T-helper 1 cell treated with Interleukin-12 subunit alpha and Interleukin-12 subunit beta and Interleukin-4 antibody, amounts not matched to agents 30 μg/mL and 1 μg/mL, for 36 hours (primary cell): ENCODE measurements around the gene WDR73.
"Not testable (repeated sequence)": the region's sequence is repeated elsewhere in the genome, so short reads cannot be mapped to it uniquely, and the experiment has no call there.

Experiments used
- H3K27ac Mint-ChIP-seq: one replicate; pipeline ENCODE4 v1.8.0; 2021; ENCODE audit warnings: mild to moderate bottlenecking, mixed read lengths
- H3K27me3 Mint-ChIP-seq: one replicate; pipeline ENCODE4 v1.8.0; 2021; ENCODE audit warnings: low read depth, mixed read lengths
- H3K36me3 Mint-ChIP-seq: one replicate; pipeline ENCODE4 v1.8.0; 2021; ENCODE audit warnings: low read depth, mixed read lengths
- H3K4me1 Mint-ChIP-seq: one replicate; pipeline ENCODE4 v1.8.0; 2021; ENCODE audit warnings: low read depth, mixed read lengths
- H3K4me3 Mint-ChIP-seq: one replicate; pipeline ENCODE4 v1.8.0; 2021; ENCODE audit warnings: mild to moderate bottlenecking, moderate library complexity, mixed read lengths
- H3K9me3 Mint-ChIP-seq: one replicate; pipeline ENCODE4 v1.8.0; 2021; ENCODE audit warnings: mixed read lengths

The WDR73 gene

GRCh38 chr15:84645997-84646396, 8.1 kb downstream of the WDR73 start:
- peaks cover 37% of the 10 kb centered on the region for H3K36me3 Mint-ChIP-seq

GRCh38 chr15:84645496-84645895, 8.6 kb downstream of the WDR73 start:
- H3K27me3 Mint-ChIP-seq: no peaks in the 10 kb centered on the region
- no peaks in the 10 kb centered on the region for H3K9me3 Mint-ChIP-seq
- H3K36me3 Mint-ChIP-seq: peaks cover 40% of the 10 kb centered on the region
- H3K27ac Mint-ChIP-seq: no peak overlapping the region
- no peak overlapping the region for H3K4me3 Mint-ChIP-seq
- H3K4me1 Mint-ChIP-seq: peaks cover 14% of the 10 kb centered on the region

More at GRCh38 chr15:84645997-84646396, 8.1 kb downstream of the WDR73 start:
- Mint-ChIP-seq H3K4me3 (no peak overlapping the region), H3K27ac (no peak overlapping the region), H3K4me1 (peaks cover 14% of the 10 kb centered on the region), H3K9me3 (no peaks in the 10 kb centered on the region), H3K27me3 (no peaks in the 10 kb centered on the region)

- H3K36me3 Mint-ChIP-seq: peaks cover 49% of the 10 kb centered on the region
- H3K27ac Mint-ChIP-seq: no peak overlapping the region
- peaks cover 10% of the 10 kb centered on the region for H3K4me1 Mint-ChIP-seq
- no peak overlapping the region for H3K4me3 Mint-ChIP-seq
- H3K27me3 Mint-ChIP-seq: no peaks in the 10 kb centered on the region
- no peaks in the 10 kb centered on the region for H3K9me3 Mint-ChIP-seq
Observed at GRCh38 chr15:84643838-84644237, 10.2 kb downstream of the WDR73 start.

DNA sequence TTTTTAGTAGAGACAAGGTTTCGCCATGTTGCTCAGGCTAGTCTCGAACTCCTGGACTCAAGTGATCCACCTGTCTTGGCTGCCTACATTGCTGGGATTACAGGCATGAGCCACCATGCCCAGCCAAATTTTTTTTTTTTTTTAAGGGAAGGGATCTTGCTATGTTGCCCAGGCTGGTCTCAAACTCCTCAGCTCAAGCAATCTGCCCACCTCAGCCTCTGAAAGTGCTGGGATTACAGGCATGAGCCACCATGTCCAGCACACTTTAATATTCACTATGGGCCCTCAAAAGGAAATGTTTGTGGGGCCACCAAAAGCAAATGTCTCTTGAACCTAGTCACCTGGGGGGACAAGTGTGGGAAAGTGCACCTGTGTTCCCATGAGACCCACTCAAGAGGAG, 11.4 kb downstream of the WDR73 start:
- H3K4me3 Mint-ChIP-seq, H3K27ac Mint-ChIP-seq, H3K9me3 Mint-ChIP-seq, H3K27me3 Mint-ChIP-seq, H3K4me1 Mint-ChIP-seq: not testable (repeated sequence)
- peaks cover 47% of the 10 kb centered on the region for H3K36me3 Mint-ChIP-seq

DNA sequence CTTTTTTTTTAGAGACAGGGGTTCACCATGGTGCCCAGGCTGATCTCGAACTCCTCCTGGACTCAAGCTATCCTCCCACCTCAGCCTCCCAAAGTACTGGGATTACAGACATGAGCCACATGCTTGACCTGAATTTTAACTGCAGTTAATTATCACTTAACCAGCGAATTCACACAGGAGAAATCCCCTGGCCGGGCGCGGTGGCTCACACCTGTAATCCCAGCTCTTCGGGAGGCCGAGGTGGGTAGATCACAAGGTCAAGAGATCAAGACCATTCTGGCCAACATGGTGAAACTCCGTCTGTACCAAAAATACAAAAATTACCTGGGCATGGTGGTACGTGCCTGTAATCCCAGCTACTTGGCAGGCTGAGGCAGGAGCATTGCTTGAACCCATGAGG, 12.2 kb downstream of the WDR73 start:
- peaks cover 45% of the 10 kb centered on the region for H3K36me3 Mint-ChIP-seq
- H3K27me3 Mint-ChIP-seq, H3K27ac Mint-ChIP-seq, H3K9me3 Mint-ChIP-seq, H3K4me3 Mint-ChIP-seq, H3K4me1 Mint-ChIP-seq: not testable (repeated sequence)

DNA sequence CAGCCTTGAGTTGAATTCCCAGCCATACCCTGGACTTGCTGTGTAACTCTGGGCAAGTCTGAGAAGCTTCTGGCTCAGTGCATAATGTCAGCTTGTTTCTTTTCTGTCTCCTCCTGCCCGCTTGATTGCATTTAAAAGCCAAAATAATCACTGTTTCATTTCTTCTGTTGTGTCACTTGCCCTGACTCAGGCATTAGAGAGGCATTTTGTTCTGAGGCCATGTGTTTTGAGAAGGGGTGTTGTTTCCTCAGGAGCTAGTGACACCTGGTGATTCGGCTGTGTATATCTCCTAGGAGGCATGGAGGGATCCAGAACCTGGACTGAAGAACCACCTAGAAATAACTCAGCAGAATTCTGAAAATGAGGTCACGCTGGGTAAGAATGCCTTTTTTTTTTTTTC, 16.0 kb downstream of the WDR73 start:
- Mint-ChIP-seq H3K9me3 (no peaks in the 10 kb centered on the region), H3K27me3 (no peaks in the 10 kb centered on the region), H3K36me3 (peaks cover 45% of the 10 kb centered on the region), H3K4me3 (peak overlapping the region; percentile 26), H3K27ac (peak overlapping the region; percentile 46), H3K4me1 (peaks cover 21% of the 10 kb centered on the region)

DNA sequence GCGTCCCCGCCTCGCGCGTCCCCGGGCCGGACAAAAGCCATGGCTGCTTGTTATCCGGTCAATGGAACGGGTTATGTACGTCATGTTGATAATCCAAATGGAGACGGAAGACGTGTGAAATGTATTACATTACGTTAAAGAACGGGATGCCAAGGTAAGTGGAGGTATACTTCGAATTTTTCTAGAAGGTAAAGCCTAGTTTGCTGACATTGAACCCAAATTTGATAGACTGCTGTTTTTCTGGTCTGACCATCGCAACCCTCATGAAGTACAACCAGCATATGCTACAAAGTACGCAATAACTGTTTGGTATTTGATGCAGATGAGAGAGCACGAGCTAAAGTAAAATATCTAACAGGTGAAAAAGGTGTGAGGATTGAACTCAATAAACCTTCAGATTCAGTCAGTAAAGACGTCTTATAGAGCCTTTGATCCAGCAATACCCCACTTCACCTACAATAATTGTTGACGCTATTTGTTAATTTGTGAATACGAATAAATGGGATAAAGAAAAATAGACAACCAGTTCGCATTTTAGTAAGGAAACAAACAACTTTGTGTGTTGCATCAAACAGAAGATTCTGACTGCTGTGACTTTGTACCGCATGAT, 19.8 kb downstream of the WDR73 start:
- peaks cover 34% of the 10 kb centered on the region for H3K4me1 Mint-ChIP-seq
- H3K4me3 Mint-ChIP-seq: peak overlapping the region; percentile 85
- no peaks in the 10 kb centered on the region for H3K27me3 Mint-ChIP-seq
- H3K9me3 Mint-ChIP-seq: no peaks in the 10 kb centered on the region
- H3K36me3 Mint-ChIP-seq: peaks cover 31% of the 10 kb centered on the region
- peak overlapping the region; percentile 75 for H3K27ac Mint-ChIP-seq

DNA sequence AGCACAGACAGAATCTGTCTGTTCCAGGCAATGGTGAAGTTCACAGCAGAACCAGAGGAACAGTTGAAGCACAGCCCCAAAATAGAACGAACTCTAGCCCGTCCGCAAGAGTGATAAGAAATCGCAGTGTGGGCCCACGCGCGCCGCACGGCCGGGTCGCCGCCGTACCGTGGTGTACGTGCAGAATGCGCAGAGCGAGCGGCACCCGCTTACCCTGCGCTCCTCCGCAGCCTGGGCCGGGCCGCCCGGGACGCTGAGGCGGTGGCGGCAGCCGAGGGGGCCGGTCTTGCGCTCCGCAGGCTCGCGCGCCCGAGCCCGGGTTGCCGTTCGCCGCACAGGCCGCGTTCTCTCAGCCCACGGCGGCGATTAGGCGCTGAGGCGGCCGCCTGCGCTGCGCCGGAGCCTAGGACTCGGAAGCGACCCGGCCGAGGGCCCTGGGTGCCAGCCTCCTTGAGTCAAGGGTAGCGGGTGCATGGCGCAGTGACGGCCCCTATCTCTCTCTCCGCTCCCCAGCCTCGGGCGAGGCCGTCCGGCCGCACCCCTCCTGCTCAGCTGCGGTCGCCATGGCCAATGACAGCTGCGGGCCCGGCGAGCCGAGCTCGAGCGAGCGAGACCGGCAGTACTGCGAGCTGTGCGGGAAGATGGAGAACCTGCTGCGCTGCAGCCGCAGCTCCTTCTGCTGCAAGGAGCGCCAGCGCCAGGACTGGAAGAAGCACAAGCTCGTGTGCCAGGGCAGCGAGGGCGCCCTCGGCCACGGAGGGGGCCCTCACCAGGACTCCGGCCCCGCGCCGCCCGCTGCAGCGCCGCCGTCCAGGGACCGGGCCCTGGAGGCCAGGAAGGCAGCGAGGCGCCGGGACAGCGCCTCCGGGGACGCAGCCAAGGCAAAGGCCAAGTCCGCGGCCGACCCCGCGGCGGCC, 20.5 kb downstream of the WDR73 start:
- H3K27ac Mint-ChIP-seq: peak overlapping the region; percentile 95
- no peaks in the 10 kb centered on the region for H3K9me3 Mint-ChIP-seq

DNA sequence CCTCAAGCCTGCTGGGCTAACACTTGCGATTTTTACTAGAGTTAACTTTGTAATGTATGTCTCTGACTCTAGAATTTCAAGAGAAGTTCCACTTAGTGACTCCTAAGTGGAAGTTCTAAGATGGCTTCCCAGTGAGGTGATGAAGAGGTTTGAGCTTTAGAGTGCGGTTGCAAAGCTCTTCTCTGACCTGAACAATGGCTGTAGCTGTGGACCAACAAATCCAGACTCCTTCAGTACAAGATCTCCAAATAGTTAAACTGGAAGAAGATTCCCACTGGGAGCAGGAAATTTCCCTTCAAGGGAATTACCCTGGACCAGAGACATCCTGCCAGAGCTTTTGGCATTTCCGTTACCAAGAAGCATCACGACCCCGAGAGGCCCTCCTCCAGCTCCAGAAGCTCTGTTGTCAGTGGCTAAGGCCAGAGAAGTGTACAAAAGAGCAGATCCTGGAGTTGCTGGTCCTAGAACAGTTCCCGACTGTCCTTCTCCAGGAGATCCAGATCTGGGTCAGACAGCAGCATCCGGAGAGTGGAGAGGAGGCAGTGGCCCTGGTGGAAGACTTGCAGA, 22.3 kb downstream of the WDR73 start:
- Mint-ChIP-seq H3K36me3 (peaks cover 20% of the 10 kb centered on the region), H3K4me1 (peaks cover 29% of the 10 kb centered on the region), H3K4me3 (peak overlapping the region; percentile 92), H3K9me3 (no peaks in the 10 kb centered on the region), H3K27me3 (no peaks in the 10 kb centered on the region), H3K27ac (peak overlapping the region; percentile 91)

More for the DNA sequence above, 20.5 kb downstream of the WDR73 start:
- Mint-ChIP-seq H3K36me3 (peaks cover 28% of the 10 kb centered on the region), H3K27me3 (no peaks in the 10 kb centered on the region), H3K4me3 (peak overlapping the region; percentile 93), H3K4me1 (peaks cover 34% of the 10 kb centered on the region)

GRCh38 chr15:84629033-84629432, 25.1 kb downstream of the WDR73 start:
- Mint-ChIP-seq H3K9me3 (peaks cover 8% of the 10 kb centered on the region), H3K36me3 (peaks cover 10% of the 10 kb centered on the region), H3K27me3 (no peaks in the 10 kb centered on the region), H3K27ac (no peak overlapping the region), H3K4me1 (peaks cover 14% of the 10 kb centered on the region), H3K4me3 (no peak overlapping the region)

GRCh38 chr15:84625123-84625522, 29.0 kb downstream of the WDR73 start:
- peaks cover 34% of the 10 kb centered on the region for H3K36me3 Mint-ChIP-seq
- no peak overlapping the region for H3K27ac Mint-ChIP-seq
- H3K4me1 Mint-ChIP-seq: no peaks in the 10 kb centered on the region
- no peak overlapping the region for H3K4me3 Mint-ChIP-seq
- H3K9me3 Mint-ChIP-seq: peaks cover 38% of the 10 kb centered on the region
- H3K27me3 Mint-ChIP-seq: no peaks in the 10 kb centered on the region

DNA sequence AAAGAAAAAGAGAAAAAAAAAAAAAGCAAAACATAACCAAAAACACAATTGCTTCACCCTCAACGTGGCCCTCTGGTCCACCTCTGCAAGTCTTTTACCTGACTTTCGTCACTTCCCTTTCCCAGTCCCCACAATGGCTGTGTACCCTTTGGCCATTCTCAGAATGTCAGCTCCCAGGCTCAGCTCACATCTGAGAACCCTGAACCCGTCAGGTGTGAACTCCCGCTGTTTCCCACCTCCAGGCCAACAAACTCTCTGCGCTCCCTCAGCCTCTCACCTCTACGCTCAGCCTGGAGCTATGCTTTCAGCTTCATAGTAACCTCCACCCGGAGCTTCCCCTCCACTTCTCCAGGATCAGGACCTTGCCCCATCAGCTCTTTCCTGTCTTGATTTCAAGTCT, 29.7 kb downstream of the WDR73 start:
- H3K36me3 Mint-ChIP-seq: peaks cover 37% of the 10 kb centered on the region
- peaks cover 45% of the 10 kb centered on the region for H3K9me3 Mint-ChIP-seq
- no peaks in the 10 kb centered on the region for H3K27me3 Mint-ChIP-seq
- H3K4me3 Mint-ChIP-seq: no peak overlapping the region
- no peak overlapping the region for H3K27ac Mint-ChIP-seq
- no peaks in the 10 kb centered on the region for H3K4me1 Mint-ChIP-seq

DNA sequence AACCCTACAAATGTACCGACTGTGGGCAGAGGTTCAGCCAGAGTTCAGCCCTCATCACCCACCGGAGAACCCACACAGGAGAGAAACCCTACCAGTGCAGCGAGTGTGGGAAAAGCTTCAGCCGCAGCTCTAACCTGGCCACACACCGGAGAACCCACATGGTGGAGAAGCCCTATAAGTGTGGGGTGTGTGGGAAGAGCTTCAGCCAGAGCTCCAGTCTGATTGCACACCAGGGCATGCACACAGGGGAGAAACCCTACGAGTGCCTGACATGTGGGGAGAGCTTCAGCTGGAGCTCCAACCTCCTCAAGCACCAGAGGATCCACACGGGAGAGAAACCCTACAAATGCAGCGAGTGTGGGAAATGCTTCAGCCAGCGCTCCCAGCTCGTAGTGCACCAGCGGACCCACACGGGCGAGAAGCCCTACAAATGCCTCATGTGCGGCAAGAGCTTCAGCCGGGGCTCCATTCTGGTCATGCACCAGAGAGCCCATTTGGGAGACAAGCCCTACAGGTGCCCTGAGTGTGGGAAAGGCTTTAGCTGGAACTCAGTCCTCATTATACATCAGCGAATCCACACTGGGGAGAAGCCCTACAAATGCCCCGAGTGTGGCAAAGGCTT, 32.6 kb downstream of the WDR73 start:
- H3K4me3 Mint-ChIP-seq: no peak overlapping the region
- no peak overlapping the region for H3K27ac Mint-ChIP-seq
- peaks cover 38% of the 10 kb centered on the region for H3K36me3 Mint-ChIP-seq
- H3K4me1 Mint-ChIP-seq: no peaks in the 10 kb centered on the region
- no peaks in the 10 kb centered on the region for H3K27me3 Mint-ChIP-seq
- H3K9me3 Mint-ChIP-seq: peaks cover 47% of the 10 kb centered on the region

- H3K36me3 Mint-ChIP-seq: peaks cover 39% of the 10 kb centered on the region
Observed at GRCh38 chr15:84620626-84621025, 33.5 kb downstream of the WDR73 start.

More at GRCh38 chr15:84620626-84621025, 33.5 kb downstream of the WDR73 start:
- no peak overlapping the region for H3K27ac Mint-ChIP-seq
- H3K4me1 Mint-ChIP-seq: no peaks in the 10 kb centered on the region
- peaks cover 47% of the 10 kb centered on the region for H3K9me3 Mint-ChIP-seq
- no peak overlapping the region for H3K4me3 Mint-ChIP-seq
- H3K27me3 Mint-ChIP-seq: no peaks in the 10 kb centered on the region
